ENCODE results near the gene MLLT6.
A peak's percentile ranks its signal among the peaks of the same experiment; 100 is the strongest.

Gene MLLT6

GRCh38 chr17:38709864-38710603 lies 5.0 kb downstream of the MLLT6 start:
- H3K36me3 Mint-ChIP-seq (ENCODE audit: low read depth), result peaks cover 24% of the 10 kb centered on the region
- peak overlapping the region; percentile 20 for H3K27ac Mint-ChIP-seq
- H3K4me1 Mint-ChIP-seq, result peaks cover 66% of the 10 kb centered on the region
- no peak for TF ChIP-seq CTCF (IDR thresholded peaks at IDR 0.05)
- no peaks in the 10 kb centered on the region for H3K9me3 Mint-ChIP-seq
- H3K4me3 Mint-ChIP-seq, result peak overlapping the region; percentile 33
- H3K27me3 Mint-ChIP-seq (ENCODE audit: low read depth, poor library complexity), result no peaks in the 10 kb centered on the region
- no peak for DNase-seq

GRCh38 chr17:38710604-38710962 lies 5.5 kb downstream of the MLLT6 start:
- Mint-ChIP-seq H3K27me3 (ENCODE audit: low read depth, poor library complexity) (no peaks in the 10 kb centered on the region), H3K4me1 (peaks cover 66% of the 10 kb centered on the region)

GRCh38 chr17:38710985-38711384 lies 5.9 kb downstream of the MLLT6 start:
- H3K4me3 Mint-ChIP-seq, result peak overlapping the region; percentile 59
- no peak for DNase-seq
- peaks cover 67% of the 10 kb centered on the region for H3K4me1 Mint-ChIP-seq
- H3K27me3 Mint-ChIP-seq (ENCODE audit: low read depth, poor library complexity), result no peaks in the 10 kb centered on the region
- H3K27ac Mint-ChIP-seq, result peak overlapping the region; percentile 68
- peaks cover 31% of the 10 kb centered on the region for H3K36me3 Mint-ChIP-seq (ENCODE audit: low read depth)
- no peak for TF ChIP-seq CTCF (IDR thresholded peaks at IDR 0.05)
- H3K9me3 Mint-ChIP-seq, result no peaks in the 10 kb centered on the region

More at GRCh38 chr17:38710604-38710962, 5.5 kb downstream of the MLLT6 start:
- DNase-seq, result no peak
- H3K4me3 Mint-ChIP-seq, result peak overlapping the region; percentile 37
- no peak for TF ChIP-seq CTCF (IDR thresholded peaks at IDR 0.05)
- H3K36me3 Mint-ChIP-seq (ENCODE audit: low read depth), result peaks cover 27% of the 10 kb centered on the region
- no peaks in the 10 kb centered on the region for H3K9me3 Mint-ChIP-seq
- peak overlapping the region; percentile 40 for H3K27ac Mint-ChIP-seq

DNA sequence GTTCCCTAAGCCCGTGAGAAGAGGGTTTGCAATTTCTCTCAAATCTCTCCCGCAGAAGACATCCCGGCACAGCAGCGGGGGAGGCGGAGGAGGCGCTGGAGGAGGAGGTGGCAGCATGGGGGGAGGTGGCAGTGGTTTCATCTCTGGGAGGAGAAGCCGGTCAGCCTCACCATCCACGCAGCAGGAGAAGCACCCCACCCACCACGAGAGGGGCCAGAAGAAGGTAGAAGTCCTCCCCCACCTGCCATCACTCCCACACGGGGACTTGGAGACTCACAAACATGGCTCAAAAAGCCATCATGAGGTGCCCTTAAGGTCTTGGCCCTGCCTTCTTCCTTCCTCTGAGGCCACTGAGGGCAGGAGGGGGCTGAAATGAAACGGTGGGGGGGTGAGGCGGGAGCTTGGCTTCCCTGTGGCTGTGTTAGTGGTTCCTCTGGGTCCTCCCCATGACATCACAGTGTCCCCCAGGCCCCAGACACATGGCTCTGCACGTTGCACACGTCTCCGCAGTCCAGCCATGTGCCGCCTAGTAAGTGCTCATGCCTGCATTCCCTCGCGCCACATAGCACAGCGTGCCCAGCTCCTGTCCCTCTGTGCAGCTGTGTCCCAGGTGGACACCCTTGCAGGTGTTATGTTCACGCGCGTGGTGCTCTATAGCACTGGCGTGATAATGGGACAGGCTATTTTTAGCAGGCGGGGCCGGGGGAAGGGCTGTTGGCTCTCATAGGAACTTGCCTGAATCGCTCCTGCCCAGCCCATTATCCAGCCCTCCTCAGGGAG lies 6.9 kb downstream of the MLLT6 start:
- H3K4me1 Mint-ChIP-seq, result peaks cover 61% of the 10 kb centered on the region
- H3K27ac Mint-ChIP-seq, result no peak overlapping the region
- TF ChIP-seq CTCF (IDR thresholded peaks at IDR 0.05), result no peak
- peaks cover 37% of the 10 kb centered on the region for H3K36me3 Mint-ChIP-seq (ENCODE audit: low read depth)
- H3K9me3 Mint-ChIP-seq, result no peaks in the 10 kb centered on the region
- H3K27me3 Mint-ChIP-seq (ENCODE audit: low read depth, poor library complexity), result peaks cover 1% of the 10 kb centered on the region
- H3K4me3 Mint-ChIP-seq, result peak overlapping the region; percentile 59
- DNase-seq, result no peak

DNA sequence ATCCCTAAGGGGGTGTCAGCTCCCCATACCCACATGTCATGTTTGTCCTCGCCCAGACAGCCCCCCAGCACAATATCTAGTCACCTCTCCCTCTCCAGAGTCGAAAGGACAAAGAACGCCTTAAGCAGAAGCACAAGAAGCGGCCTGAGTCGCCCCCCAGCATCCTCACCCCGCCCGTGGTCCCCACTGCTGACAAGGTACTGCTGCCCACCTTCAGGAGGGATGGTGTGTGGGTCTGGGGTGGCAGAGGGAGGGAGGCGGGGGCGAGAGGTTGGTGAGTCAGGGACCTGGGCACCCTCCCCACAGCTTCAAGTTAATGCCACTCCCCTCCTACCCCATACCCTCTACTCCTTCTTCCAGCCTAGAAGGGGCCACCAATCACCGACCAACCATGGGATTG lies 7.5 kb downstream of the MLLT6 start:
- no peak overlapping the region for H3K27ac Mint-ChIP-seq
- no peak for DNase-seq
- H3K4me3 Mint-ChIP-seq, result no peak overlapping the region
- TF ChIP-seq CTCF (IDR thresholded peaks at IDR 0.05), result no peak
- H3K9me3 Mint-ChIP-seq, result no peaks in the 10 kb centered on the region
- H3K4me1 Mint-ChIP-seq, result peaks cover 56% of the 10 kb centered on the region
- peaks cover 3% of the 10 kb centered on the region for H3K27me3 Mint-ChIP-seq (ENCODE audit: low read depth, poor library complexity)
- H3K36me3 Mint-ChIP-seq (ENCODE audit: low read depth), result peaks cover 41% of the 10 kb centered on the region
